Measurements from ENCODE around the gene VRK2. TPM values are rescaled to one million over a fixed set of nuclear protein-coding genes. Genes with fewer than 3 reads are reported as not detected.

The VRK2 gene
- total RNA-seq, 1 experiment from 2014 or later: 20.1 TPM

DNA sequence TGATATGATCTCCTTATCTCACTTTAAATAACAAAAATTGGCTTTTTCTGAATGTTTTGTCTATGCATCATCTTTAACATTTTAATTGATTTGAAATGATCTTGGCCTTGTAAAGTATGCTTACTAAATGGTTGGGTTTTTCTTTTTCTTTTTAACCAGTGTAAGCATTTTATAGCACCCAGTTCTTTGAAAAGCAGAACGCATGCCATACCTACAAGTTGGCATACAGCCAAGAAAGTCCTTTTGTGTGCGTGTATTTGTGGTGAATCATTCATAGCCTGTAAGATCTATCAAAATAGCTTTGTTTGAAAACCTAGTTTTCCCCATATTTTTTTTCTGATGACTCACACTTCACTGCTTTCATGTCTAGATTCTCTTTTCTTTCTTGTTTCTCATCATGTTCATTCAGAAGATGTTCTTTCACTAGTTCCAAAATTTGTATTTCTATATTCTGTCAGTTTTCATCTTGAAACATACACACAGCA, 4.1 kb upstream of the VRK2 start:
- Mint-ChIP-seq H3K27me3 (ENCODE audit: low read depth) (no peaks in the 10 kb centered on the region), H3K36me3 (peaks cover 9% of the 10 kb centered on the region; the same call in 1 of the 2 replicates), H3K27ac (no peak overlapping the region), H3K9me3 (peaks cover 12% of the 10 kb centered on the region), H3K4me3 (no peak overlapping the region), H3K4me1 (peaks cover 48% of the 10 kb centered on the region)
- ChIA-PET CTCF (no interaction called here), POLR2A (no interaction called here)
- TF ChIP-seq NFE2L1 (CRISPR knock-in tag; IDR thresholded peaks at IDR 0.05): no peak
- TF ChIP-seq, protein P1, sequence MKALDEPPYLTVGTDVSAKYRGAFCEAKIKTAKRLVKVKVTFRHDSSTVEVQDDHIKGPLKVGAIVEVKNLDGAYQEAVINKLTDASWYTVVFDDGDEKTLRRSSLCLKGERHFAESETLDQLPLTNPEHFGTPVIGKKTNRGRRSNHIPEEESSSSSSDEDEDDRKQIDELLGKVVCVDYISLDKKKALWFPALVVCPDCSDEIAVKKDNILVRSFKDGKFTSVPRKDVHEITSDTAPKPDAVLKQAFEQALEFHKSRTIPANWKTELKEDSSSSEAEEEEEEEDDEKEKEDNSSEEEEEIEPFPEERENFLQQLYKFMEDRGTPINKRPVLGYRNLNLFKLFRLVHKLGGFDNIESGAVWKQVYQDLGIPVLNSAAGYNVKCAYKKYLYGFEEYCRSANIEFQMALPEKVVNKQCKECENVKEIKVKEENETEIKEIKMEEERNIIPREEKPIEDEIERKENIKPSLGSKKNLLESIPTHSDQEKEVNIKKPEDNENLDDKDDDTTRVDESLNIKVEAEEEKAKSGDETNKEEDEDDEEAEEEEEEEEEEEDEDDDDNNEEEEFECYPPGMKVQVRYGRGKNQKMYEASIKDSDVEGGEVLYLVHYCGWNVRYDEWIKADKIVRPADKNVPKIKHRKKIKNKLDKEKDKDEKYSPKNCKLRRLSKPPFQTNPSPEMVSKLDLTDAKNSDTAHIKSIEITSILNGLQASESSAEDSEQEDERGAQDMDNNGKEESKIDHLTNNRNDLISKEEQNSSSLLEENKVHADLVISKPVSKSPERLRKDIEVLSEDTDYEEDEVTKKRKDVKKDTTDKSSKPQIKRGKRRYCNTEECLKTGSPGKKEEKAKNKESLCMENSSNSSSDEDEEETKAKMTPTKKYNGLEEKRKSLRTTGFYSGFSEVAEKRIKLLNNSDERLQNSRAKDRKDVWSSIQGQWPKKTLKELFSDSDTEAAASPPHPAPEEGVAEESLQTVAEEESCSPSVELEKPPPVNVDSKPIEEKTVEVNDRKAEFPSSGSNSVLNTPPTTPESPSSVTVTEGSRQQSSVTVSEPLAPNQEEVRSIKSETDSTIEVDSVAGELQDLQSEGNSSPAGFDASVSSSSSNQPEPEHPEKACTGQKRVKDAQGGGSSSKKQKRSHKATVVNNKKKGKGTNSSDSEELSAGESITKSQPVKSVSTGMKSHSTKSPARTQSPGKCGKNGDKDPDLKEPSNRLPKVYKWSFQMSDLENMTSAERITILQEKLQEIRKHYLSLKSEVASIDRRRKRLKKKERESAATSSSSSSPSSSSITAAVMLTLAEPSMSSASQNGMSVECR (CRISPR knock-in tag; IDR thresholded peaks at IDR 0.05; ENCODE audit: borderline replicate concordance): no peak
- TF ChIP-seq ETV6 (CRISPR knock-in tag; IDR thresholded peaks at IDR 0.05): no peak
- TF ChIP-seq, protein P2, sequence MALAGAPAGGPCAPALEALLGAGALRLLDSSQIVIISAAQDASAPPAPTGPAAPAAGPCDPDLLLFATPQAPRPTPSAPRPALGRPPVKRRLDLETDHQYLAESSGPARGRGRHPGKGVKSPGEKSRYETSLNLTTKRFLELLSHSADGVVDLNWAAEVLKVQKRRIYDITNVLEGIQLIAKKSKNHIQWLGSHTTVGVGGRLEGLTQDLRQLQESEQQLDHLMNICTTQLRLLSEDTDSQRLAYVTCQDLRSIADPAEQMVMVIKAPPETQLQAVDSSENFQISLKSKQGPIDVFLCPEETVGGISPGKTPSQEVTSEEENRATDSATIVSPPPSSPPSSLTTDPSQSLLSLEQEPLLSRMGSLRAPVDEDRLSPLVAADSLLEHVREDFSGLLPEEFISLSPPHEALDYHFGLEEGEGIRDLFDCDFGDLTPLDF (CRISPR knock-in tag; IDR thresholded peaks at IDR 0.05): no peak
- TF ChIP-seq, protein P3, sequence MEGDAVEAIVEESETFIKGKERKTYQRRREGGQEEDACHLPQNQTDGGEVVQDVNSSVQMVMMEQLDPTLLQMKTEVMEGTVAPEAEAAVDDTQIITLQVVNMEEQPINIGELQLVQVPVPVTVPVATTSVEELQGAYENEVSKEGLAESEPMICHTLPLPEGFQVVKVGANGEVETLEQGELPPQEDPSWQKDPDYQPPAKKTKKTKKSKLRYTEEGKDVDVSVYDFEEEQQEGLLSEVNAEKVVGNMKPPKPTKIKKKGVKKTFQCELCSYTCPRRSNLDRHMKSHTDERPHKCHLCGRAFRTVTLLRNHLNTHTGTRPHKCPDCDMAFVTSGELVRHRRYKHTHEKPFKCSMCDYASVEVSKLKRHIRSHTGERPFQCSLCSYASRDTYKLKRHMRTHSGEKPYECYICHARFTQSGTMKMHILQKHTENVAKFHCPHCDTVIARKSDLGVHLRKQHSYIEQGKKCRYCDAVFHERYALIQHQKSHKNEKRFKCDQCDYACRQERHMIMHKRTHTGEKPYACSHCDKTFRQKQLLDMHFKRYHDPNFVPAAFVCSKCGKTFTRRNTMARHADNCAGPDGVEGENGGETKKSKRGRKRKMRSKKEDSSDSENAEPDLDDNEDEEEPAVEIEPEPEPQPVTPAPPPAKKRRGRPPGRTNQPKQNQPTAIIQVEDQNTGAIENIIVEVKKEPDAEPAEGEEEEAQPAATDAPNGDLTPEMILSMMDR (IDR thresholded peaks at IDR 0.05): no peak
- TF ChIP-seq TCF7 (CRISPR knock-in tag; IDR thresholded peaks at IDR 0.05; ENCODE audit: low read depth): no peak
- TF ChIP-seq ZNF121 (CRISPR knock-in tag; IDR thresholded peaks at IDR 0.05): no peak
- TF ChIP-seq, protein P4, sequence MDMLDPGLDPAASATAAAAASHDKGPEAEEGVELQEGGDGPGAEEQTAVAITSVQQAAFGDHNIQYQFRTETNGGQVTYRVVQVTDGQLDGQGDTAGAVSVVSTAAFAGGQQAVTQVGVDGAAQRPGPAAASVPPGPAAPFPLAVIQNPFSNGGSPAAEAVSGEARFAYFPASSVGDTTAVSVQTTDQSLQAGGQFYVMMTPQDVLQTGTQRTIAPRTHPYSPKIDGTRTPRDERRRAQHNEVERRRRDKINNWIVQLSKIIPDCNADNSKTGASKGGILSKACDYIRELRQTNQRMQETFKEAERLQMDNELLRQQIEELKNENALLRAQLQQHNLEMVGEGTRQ (CRISPR knock-in tag; IDR thresholded peaks at IDR 0.05): no peak
- TF ChIP-seq MXD4 (CRISPR knock-in tag; IDR thresholded peaks at IDR 0.05; ENCODE audit: borderline replicate concordance): no peak
- TF ChIP-seq, protein P5, sequence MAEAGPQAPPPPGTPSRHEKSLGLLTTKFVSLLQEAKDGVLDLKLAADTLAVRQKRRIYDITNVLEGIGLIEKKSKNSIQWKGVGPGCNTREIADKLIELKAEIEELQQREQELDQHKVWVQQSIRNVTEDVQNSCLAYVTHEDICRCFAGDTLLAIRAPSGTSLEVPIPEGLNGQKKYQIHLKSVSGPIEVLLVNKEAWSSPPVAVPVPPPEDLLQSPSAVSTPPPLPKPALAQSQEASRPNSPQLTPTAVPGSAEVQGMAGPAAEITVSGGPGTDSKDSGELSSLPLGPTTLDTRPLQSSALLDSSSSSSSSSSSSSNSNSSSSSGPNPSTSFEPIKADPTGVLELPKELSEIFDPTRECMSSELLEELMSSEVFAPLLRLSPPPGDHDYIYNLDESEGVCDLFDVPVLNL (CRISPR knock-in tag; IDR thresholded peaks at IDR 0.05; ENCODE audit: borderline replicate concordance, low read depth): no peak
- TF ChIP-seq GRHL2 (CRISPR knock-in tag; IDR thresholded peaks at IDR 0.05; ENCODE audit: insufficient replicate concordance, severe bottlenecking): no peak
- DNase-seq (ENCODE audit: low spot score) (no peak), ATAC-seq (no peak)

DNA sequence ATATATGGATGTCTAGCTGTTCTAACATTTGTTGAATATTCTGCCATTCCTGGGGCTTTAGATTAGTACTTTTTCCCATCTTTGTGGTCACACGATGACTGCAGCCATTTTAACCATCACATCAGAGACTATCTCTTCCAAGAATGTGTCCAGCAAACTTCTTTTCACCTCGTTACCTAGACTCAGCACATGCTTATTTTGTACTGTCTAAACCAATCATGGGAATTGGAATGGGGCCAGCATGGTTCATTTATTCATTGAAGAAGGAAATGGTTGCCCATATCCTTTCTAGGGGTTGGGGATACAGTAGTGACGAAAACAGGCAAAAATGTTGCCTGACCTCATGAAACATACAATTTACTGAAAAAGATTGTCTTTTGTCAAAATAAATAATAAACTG, 2.5 kb upstream of the VRK2 start:
- H3K9me3 Mint-ChIP-seq: no peaks in the 10 kb centered on the region
- no peaks in the 10 kb centered on the region for H3K27me3 Mint-ChIP-seq (ENCODE audit: low read depth)
- DNase-seq (ENCODE audit: low spot score): no peak
- ChIA-PET POLR2A (no interaction called here), CTCF (no interaction called here)
- TF ChIP-seq NFATC4 (CRISPR knock-in tag; IDR thresholded peaks at IDR 0.05) (no peak), NR3C1 (CRISPR knock-in tag; conservative IDR thresholded peaks at IDR 0.05; ENCODE audit: low read depth) (no peak), SMAD3 (CRISPR knock-in tag; IDR thresholded peaks at IDR 0.05; ENCODE audit: borderline replicate concordance) (no peak), GRHL2 (CRISPR knock-in tag; IDR thresholded peaks at IDR 0.05; ENCODE audit: insufficient replicate concordance, severe bottlenecking) (no peak), FOXJ3 (CRISPR knock-in tag; IDR thresholded peaks at IDR 0.05; ENCODE audit: borderline replicate concordance) (no peak), ZNF416 (CRISPR knock-in tag; IDR thresholded peaks at IDR 0.05) (no peak)
- H3K4me3 Mint-ChIP-seq: no peak overlapping the region
- peaks cover 49% of the 10 kb centered on the region for H3K4me1 Mint-ChIP-seq
- ATAC-seq: no peak
- H3K36me3 Mint-ChIP-seq: peaks cover under 1% of the 10 kb centered on the region
- no peak overlapping the region for H3K27ac Mint-ChIP-seq
